ENCODE data around the gene CD300LF.

DNA sequence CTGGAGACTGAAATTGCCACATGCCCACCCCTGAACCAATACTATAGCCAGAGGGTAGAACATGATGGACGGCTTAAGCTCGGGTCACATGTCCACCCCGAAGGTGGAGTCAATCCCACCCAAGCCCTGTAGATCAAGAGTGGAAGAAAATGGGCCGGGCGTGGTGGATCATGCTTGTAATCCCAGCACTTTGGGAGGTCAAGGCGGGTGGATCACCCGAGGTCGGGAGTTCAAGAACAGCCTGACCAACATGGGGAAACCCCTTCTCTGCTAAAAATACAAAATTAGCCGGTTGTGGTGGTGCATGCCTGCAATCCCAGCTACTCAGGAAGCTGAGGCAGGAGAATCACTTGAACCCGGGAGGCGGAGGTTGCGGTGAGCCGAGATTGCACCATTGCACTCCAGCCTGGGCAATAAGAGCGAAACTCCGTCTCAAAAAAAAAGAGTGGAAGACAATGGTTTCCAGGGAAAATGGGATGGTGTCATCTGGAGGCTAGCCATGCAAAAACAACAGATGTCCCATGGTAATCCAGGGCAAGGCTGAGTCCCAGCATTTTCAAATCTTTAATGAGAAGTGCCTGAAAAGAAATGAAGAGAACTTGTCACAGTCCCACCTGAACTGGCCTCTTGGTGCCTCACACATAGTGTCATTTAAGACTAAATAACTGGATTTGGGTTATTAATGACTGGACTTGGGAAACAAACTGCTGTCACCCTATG lies 30.1 kb downstream of the CD300LF start:
- TF ChIP-seq, protein P1, sequence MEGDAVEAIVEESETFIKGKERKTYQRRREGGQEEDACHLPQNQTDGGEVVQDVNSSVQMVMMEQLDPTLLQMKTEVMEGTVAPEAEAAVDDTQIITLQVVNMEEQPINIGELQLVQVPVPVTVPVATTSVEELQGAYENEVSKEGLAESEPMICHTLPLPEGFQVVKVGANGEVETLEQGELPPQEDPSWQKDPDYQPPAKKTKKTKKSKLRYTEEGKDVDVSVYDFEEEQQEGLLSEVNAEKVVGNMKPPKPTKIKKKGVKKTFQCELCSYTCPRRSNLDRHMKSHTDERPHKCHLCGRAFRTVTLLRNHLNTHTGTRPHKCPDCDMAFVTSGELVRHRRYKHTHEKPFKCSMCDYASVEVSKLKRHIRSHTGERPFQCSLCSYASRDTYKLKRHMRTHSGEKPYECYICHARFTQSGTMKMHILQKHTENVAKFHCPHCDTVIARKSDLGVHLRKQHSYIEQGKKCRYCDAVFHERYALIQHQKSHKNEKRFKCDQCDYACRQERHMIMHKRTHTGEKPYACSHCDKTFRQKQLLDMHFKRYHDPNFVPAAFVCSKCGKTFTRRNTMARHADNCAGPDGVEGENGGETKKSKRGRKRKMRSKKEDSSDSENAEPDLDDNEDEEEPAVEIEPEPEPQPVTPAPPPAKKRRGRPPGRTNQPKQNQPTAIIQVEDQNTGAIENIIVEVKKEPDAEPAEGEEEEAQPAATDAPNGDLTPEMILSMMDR (IDR thresholded peaks at IDR 0.05), result no peak
- no peak for TF ChIP-seq POLR2A (IDR thresholded peaks at IDR 0.05)

All from thyroid gland (tissue), 4 donors.